ENCODE data around the gene SRSF6. TPM values are rescaled to one million over a fixed set of nuclear protein-coding genes. Genes with fewer than 3 reads are reported as not detected.

SRSF6 gene
- total and polyA plus RNA-seq, 2 of the 4 experiments (the other 2 are of a cell fraction) = 72.4 to 134 TPM

DNA sequence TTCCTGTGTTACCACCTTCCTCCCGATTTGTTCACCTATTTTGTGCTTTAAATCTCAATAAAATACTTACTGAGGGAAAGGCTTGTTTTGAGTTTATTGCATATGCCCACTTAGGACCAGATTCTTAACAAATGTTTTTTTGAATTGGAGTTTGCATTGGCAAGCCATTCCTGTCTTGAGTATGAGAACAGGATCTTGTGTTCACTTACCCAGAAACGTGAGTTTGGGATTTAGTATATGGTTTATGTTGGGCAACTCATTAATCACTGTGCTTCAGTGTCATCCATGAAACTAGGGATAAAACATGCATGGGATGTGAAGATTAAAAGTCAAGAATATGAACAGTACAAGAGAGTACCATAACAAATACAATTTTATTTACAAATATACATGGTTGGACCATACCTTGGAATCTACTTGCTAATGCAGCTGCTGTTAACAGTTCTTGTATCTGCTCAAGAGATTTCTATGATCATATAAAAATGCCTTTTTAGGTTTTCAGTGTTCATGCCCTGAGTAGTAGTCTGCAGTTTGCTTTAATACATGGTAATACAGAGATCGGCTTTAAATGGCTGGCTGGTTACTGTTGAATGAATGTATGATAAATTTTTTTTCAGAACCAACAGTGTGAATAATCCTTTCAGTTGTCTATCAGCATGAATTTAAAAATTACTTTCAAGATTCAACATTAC lies 6.0 kb downstream of the SRSF6 start:
- H3K27me3 ChIP-seq (ENCODE audit: control insufficient read depth, insufficient read depth, low read length) = no peaks in the 10 kb centered on the region
- H4K20me1 ChIP-seq (ENCODE audit: insufficient read depth, low read length) = peaks cover 68% of the 10 kb centered on the region
- H2AK5ac ChIP-seq (ENCODE audit: low read depth, low read length) = no peak overlapping the region
- no peak overlapping the region for H2BK15ac ChIP-seq (ENCODE audit: low read depth, low read length)
- WGBS, 2 experiments (ENCODE audit: extremely low coverage in 2 of 2, insufficient read length in 1 of 2) = no CpG with 5 or more reads among the region's 3 CpGs
- ChIA-PET CTCF (no interaction called here), POLR2A (ENCODE audit: unreplicated experiment) (no interaction called here)
- peak; percentile 42 for TF ChIP-seq POLR2A (IDR thresholded peaks at IDR 0.05; ENCODE audit: low read depth, low read length)
- no peak for TF ChIP-seq RFX5 (IDR thresholded peaks at IDR 0.05; ENCODE audit: low read depth, low read length)
- peaks cover 61% of the 10 kb centered on the region for H3K36me3 ChIP-seq (ENCODE audit: control insufficient read depth, insufficient read depth, low read length)
- DNase-seq = no peak
- H4K8ac ChIP-seq (ENCODE audit: low read depth in 2 of 2, low read length in 2 of 2) = no peak overlapping the region
- H3K9me3 ChIP-seq (ENCODE audit: control insufficient read depth, insufficient read depth, low read length) = no peaks in the 10 kb centered on the region
- H2BK20ac ChIP-seq (ENCODE audit: low read depth, low read length) = no peak overlapping the region
- H3K4me1 ChIP-seq (ENCODE audit: control insufficient read depth, insufficient read depth, low read length) = peaks cover 2% of the 10 kb centered on the region; the same call in 1 of the 2 replicates
- no peak overlapping the region for H3K9ac ChIP-seq (ENCODE audit: low read depth, low read length)
- H3K27ac ChIP-seq (ENCODE audit: insufficient read depth, low read length) = no peak overlapping the region
- H3K56ac ChIP-seq (ENCODE audit: extremely low read depth, insufficient read depth, low read length) = no peak overlapping the region
- H2BK5ac ChIP-seq (ENCODE audit: low read depth, low read length, poor library complexity, severe bottlenecking) = no peak overlapping the region
- H3K4me3 ChIP-seq (ENCODE audit: insufficient read depth, low read depth, low read length) = no peak overlapping the region
- H3K9me1 ChIP-seq (ENCODE audit: insufficient read depth, low read length) = peaks cover 3% of the 10 kb centered on the region
- no peak overlapping the region for H2BK120ac ChIP-seq (ENCODE audit: low read depth, low read length)
- H4K5ac ChIP-seq (ENCODE audit: low read depth, low read length) = no peak overlapping the region
- H3K18ac ChIP-seq (ENCODE audit: low read depth, low read length) = no peak overlapping the region
- in situ Hi-C loops (cut with MboI; ENCODE audit: low sequenced_read_pairs) = no loop called here
- H2AK9ac ChIP-seq (replicated peaks; ENCODE audit: low read depth, low read length, poor library complexity) = no peak overlapping the region
- no peak overlapping the region for H4K91ac ChIP-seq (ENCODE audit: insufficient read depth, low read depth, low read length)
- dilution Hi-C loops (cut with HindIII; ENCODE audit: low sequenced_read_pairs, unreplicated experiment) = no loop called here
- H3K79me1 ChIP-seq (ENCODE audit: low read depth in 1 of 2, low read length in 2 of 2) = peaks cover 28 to 75% of the 10 kb centered on the region in 2 experiments
- no peak overlapping the region for H3K4ac ChIP-seq (ENCODE audit: low read depth, low read length)
- H3K14ac ChIP-seq (replicated peaks; ENCODE audit: low read depth, low read length) = no peak overlapping the region
- intact Hi-C loops (cut with micrococcal nuclease) = loop anchor here (2.0 to 5.0 kb wide), 2 partner anchors 127 to 619 kb away; partner anchors contain the start of gene IFT52
- BruUV-seq (replicated peaks) = no TSS peak
- no peak overlapping the region for H3K23ac ChIP-seq (ENCODE audit: low read depth, low read length)
- H3K4me2 ChIP-seq (ENCODE audit: low read depth, low read length) = no peak overlapping the region
- no peak for ATAC-seq (ENCODE audit: low read depth)
- H2AFZ ChIP-seq (replicated peaks; ENCODE audit: low read length, poor library complexity) = no peak overlapping the region
